Subcutaneous adipose tissue (tissue), 4 donors: ENCODE results near the gene TMCC1. TPM values are rescaled to one million over a fixed set of nuclear protein-coding genes. Genes with fewer than 3 reads are reported as not detected.

Source experiments
- total RNA-seq, 4 donors: library from RNA; depleted of rRNA; stranded (reverse); fragments of >200 nt; gene quantifications; one replicate each; pipeline ENCODE4 v1.1.0, GENCODE V29; 2016
- TF ChIP-seq, protein P1 (sequence below): fragments of 450-650 bp; IDR thresholded peaks from one replicate; pipeline ENCODE4 v1.5.1; 2016; ENCODE audit warnings: low read depth, mild to moderate bottlenecking, control low read depth, antibody characterized with exemption, moderate library complexity

TMCC1 gene
- total RNA-seq, 4 donors from 2014 or later = 24.0 to 31.5 (median 28.4) TPM

DNA sequence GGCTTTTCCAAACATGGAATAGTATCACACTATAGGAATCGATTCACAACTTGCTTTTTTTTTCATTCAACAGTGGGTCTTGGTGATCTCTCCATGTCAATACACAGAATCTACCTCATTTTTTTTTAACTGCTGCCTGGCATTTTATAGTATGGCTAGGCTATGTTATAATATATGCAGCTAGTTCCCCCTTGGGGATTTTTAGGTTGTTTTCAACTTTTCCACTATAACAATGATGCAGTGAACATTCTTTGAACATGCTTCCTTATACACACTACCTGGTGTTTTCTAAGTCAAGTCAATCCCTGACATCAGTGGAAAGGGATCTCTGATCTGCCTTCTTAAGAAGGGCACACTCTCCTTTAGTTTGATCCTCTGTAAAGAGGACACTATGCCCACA, 240.5 kb downstream of the TMCC1 start:
- TF ChIP-seq, protein P1, sequence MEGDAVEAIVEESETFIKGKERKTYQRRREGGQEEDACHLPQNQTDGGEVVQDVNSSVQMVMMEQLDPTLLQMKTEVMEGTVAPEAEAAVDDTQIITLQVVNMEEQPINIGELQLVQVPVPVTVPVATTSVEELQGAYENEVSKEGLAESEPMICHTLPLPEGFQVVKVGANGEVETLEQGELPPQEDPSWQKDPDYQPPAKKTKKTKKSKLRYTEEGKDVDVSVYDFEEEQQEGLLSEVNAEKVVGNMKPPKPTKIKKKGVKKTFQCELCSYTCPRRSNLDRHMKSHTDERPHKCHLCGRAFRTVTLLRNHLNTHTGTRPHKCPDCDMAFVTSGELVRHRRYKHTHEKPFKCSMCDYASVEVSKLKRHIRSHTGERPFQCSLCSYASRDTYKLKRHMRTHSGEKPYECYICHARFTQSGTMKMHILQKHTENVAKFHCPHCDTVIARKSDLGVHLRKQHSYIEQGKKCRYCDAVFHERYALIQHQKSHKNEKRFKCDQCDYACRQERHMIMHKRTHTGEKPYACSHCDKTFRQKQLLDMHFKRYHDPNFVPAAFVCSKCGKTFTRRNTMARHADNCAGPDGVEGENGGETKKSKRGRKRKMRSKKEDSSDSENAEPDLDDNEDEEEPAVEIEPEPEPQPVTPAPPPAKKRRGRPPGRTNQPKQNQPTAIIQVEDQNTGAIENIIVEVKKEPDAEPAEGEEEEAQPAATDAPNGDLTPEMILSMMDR = no peak

DNA sequence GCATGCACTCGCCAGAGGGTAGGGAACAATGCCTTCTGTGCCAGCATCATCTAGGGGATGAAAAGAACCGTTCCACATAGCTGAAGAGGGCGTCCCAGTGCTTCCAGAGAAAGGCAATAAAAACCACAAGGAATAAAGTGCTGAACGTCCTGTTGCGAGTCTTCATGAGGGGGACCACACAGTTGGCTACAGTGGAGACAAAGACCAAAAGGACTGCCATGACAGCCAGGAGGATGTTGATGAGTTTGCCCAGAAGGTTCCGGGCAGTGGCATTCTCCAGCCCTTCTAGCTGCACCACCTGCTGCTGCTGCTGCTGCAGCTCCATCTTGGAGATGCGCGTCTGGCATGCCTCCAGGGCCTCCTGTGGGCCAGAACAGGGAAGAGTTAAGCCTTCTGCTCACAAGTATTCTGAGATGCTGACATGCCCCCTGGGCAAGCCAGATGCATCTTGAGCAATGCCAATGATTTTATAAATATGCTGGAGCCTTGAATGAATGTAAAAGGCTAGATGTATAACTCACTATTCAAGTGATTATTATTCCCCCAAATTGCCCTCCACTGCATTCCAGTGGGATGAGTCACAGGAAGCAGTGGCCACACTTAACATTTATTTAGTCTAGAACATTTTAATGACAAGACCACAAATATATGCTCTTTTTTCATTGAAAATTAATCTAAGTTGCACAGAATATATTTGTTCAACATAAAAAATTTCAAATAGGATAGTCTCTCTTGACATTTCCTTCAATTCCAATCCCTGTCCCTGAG, 241.9 kb downstream of the TMCC1 start:
- TF ChIP-seq, protein P1 = no peak

DNA sequence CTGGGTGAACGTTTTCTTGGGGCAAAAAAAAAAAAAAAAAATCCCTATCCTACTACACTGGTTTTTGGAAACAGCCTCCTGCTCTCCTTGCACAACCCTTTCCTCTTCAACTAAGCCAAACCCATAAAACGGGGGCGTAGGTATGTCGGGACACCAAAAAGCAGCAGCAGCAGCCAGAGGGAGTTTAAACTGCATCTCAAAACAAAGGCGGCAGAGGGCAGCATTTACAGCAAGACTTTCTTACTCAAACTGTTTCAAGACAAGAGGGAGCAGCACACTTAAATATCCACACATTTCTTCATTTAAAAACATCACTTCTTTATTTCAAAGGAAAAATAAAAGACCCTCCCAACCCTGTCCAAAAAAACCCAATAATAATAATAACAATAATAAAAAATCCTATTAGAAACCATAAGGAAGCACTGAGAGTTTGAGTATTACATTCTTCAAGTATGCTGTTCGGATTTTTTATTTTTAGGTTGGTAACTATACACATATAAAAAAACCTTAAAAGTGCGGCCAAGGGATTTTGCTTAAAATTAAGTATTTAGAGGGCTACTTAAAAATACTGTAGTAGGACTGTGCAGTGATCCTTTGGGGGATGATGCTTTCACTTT, 243.1 kb downstream of the TMCC1 start:
- TF ChIP-seq, protein P1 = no peak

DNA sequence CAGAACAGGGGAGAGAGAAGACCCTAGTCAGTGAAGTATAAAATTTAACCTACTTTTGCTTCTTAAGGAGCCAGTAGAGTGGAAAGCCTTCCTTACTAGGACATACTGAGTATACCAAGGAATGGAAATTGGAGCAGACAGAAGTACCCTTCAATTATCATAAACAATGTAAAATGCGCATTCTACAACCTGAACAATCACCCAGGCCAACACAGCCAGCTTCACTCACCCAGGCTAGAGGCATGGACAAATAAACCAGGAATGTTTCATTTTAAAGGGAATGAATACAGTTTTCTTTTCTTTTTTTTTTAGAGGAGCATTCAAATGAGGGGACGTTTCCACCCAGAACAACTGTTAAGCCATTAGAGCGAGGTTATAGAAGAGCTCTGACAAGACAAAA, 245.1 kb downstream of the TMCC1 start:
- TF ChIP-seq, protein P1 = no peak

DNA sequence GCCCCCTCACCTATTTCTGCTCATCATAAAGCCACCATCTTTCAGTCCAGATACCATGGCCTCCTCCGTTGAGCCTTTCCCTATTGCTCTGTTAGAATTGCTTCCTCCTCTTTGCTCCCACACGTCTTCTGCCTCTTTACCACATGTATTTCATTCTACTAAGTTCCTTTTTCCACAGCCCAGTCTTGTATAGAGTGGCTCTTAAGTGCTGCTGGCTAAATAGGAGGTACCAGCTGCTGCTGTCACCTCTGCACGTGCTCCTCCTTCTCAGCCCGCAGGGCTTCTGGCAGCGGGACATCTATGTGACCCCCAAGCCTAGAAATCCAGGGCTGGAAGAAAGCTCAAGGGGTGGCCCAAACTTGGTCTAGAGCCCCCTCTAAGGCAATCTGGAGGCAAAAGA, 248.2 kb downstream of the TMCC1 start:
- TF ChIP-seq, protein P1 = no peak

DNA sequence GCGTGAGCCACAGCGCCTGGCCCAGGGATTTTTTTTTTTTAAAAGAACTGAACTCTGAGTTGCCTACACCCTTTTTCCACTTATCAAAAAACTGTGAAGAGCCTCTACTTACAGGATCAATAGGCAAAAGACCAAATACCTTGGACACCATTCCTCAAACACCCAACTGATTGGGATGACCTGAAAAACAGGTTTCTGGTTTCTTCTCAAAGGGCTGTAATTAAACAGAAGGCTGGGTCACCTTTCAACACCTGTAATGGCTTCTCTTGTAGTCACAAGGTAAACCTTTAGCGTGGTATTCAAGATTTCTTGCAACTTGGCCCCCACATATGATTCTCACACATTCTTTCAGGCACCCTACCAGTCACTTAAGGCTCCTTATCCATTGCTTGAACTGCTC, 248.7 kb downstream of the TMCC1 start:
- TF ChIP-seq, protein P1 = no peak

DNA sequence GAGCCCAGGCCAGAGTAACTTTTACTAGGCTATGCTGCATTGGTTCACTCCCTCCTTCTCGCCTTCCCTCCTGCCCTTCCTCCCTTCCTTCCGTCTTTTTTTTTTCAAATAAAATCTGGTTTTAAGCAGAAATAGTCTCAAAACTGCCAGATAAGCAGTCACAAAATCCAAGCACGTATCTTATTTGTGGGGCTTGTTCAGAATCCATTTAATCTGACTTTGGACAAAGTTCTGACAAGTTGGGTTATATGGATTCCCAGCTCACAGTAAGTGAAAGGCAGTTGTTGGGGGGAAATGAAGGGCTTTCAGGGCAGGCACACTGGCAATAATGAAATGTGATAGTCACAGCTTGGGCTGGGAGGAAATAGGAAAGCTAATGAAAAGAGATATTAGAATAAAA, 255.0 kb downstream of the TMCC1 start:
- TF ChIP-seq, protein P1 = no peak
